H9 (cell line): Measurements from ENCODE around the gene BTG3. TPM values are rescaled to one million over a fixed set of nuclear protein-coding genes. Genes with fewer than 3 reads are reported as not detected.

Experiments used
- DNase-seq: peaks from one replicate; pipeline ENCODE4 v3.0.0-alpha.2; 2017
- H2AFZ ChIP-seq: one replicate; pipeline ENCODE4 v1.6.1; 2013; ENCODE audit warnings: mild to moderate bottlenecking, low read length, control low read depth, moderate library complexity
- H2AK5ac ChIP-seq: 2 replicates; pipeline ENCODE4 v1.6.1; 2013; ENCODE audit warnings: low read length, control low read depth, mixed read lengths; ENCODE audit not compliant: insufficient read length
- H2BK120ac ChIP-seq: one replicate; pipeline ENCODE4 v1.6.1; 2013; ENCODE audit warnings: low read depth, mild to moderate bottlenecking, low read length, control low read depth, inconsistent platforms; ENCODE audit not compliant: poor library complexity, severe bottlenecking
- H2BK12ac ChIP-seq: 2 replicates; pipeline ENCODE4 v1.6.1; 2013; ENCODE audit warnings: low read length, control low read depth, mixed read lengths, low read depth; ENCODE audit not compliant: insufficient read length
- H2BK15ac ChIP-seq: 2 replicates; pipeline ENCODE4 v1.6.1; 2013; ENCODE audit warnings: low read depth, low read length, control low read depth
- H2BK20ac ChIP-seq: one replicate; pipeline ENCODE4 v1.6.1; 2013; ENCODE audit warnings: low read depth, mild to moderate bottlenecking, low read length, control low read depth, inconsistent platforms; ENCODE audit not compliant: poor library complexity, severe bottlenecking
- H2BK5ac ChIP-seq: 2 replicates; pipeline ENCODE4 v1.6.1; 2013; ENCODE audit warnings: low read length, control low read depth, mixed read lengths; ENCODE audit not compliant: insufficient read length
- H3K14ac ChIP-seq: 2 replicates; pipeline ENCODE4 v1.6.1; 2013; ENCODE audit warnings: low read length, control low read depth; ENCODE audit not compliant: insufficient read depth
- H3K18ac ChIP-seq: 2 replicates; pipeline ENCODE4 v1.6.1; 2013; ENCODE audit warnings: low read depth, mild to moderate bottlenecking, mixed read lengths, low read length, control low read depth; ENCODE audit not compliant: insufficient read length
- H3K23ac ChIP-seq: 2 replicates; pipeline ENCODE4 v1.6.1; 2013; ENCODE audit warnings: low read length, control low read depth, mixed read lengths, low read depth; ENCODE audit not compliant: insufficient read length
- H3K23me2 ChIP-seq: 2 replicates; pipeline ENCODE4 v1.6.1; 2013; ENCODE audit warnings: low read depth, mild to moderate bottlenecking, mixed read lengths, low read length, control low read depth; ENCODE audit not compliant: insufficient read length, poor library complexity, severe bottlenecking
- H3K27ac ChIP-seq: 2 replicates; pipeline ENCODE4 v1.5.1; 2013; ENCODE audit warnings: low read length, control low read depth, mixed read lengths, low read depth; ENCODE audit not compliant: insufficient read length
- H3K27me3 ChIP-seq: 2 replicates; pipeline ENCODE4 v1.6.1; 2013; ENCODE audit warnings: low read length, control low read depth, inconsistent platforms; ENCODE audit not compliant: insufficient read depth
- H3K4ac ChIP-seq: 2 replicates; pipeline ENCODE4 v1.6.1; 2013; ENCODE audit warnings: low read depth, mild to moderate bottlenecking, control low read depth, inconsistent platforms, low read length, moderate library complexity
- H3K4me1 ChIP-seq: 2 replicates; pipeline ENCODE4 v1.6.1; 2013; ENCODE audit warnings: low read length, control low read depth, inconsistent platforms; ENCODE audit not compliant: insufficient read depth
- H3K4me2 ChIP-seq: 2 replicates; pipeline ENCODE4 v1.6.1; 2013; ENCODE audit warnings: low read length, control low read depth, mixed read lengths; ENCODE audit not compliant: insufficient read length, insufficient read depth
- H3K56ac ChIP-seq: 2 replicates; pipeline ENCODE4 v1.6.1; 2013; ENCODE audit warnings: low read depth, mild to moderate bottlenecking, mixed read lengths, low read length, control low read depth; ENCODE audit not compliant: insufficient read length
- H3K79me1 ChIP-seq: 2 replicates; pipeline ENCODE4 v1.6.1; 2013; ENCODE audit warnings: low read depth, mild to moderate bottlenecking, moderate library complexity, low read length, control low read depth, inconsistent platforms; ENCODE audit not compliant: insufficient read depth, poor library complexity, severe bottlenecking
- H3K79me2 ChIP-seq: 2 replicates; pipeline ENCODE4 v1.6.1; 2013; ENCODE audit warnings: low read length, control low read depth, inconsistent platforms; ENCODE audit not compliant: insufficient read depth
- H3K9ac ChIP-seq: 2 replicates; pipeline ENCODE4 v1.6.1; 2013; ENCODE audit warnings: low read length, control low read depth, mixed read lengths; ENCODE audit not compliant: insufficient read length; ENCODE audit errors: extremely low read depth
- H3K9me3 ChIP-seq: one replicate; pipeline ENCODE4 v1.6.1; 2013; ENCODE audit warnings: low read depth, low read length, inconsistent platforms; ENCODE audit not compliant: control insufficient read depth
- H3T11ph ChIP-seq: one replicate; pipeline ENCODE4 v1.6.1; 2013; ENCODE audit warnings: mild to moderate bottlenecking, low read length, control low read depth, inconsistent platforms
- H4K20me1 ChIP-seq: one replicate; pipeline ENCODE4 v1.6.1; 2013; ENCODE audit not compliant: control insufficient read depth, insufficient read length, insufficient read depth
- H4K5ac ChIP-seq: 2 replicates; pipeline ENCODE4 v1.6.1; 2013; ENCODE audit warnings: low read depth, mild to moderate bottlenecking, mixed read lengths, low read length, control low read depth; ENCODE audit not compliant: insufficient read length
- H4K8ac ChIP-seq: replicated peaks from 2 replicates; pipeline ENCODE4 v1.6.1; 2013; ENCODE audit warnings: low read length, control low read depth, mixed read lengths, low read depth; ENCODE audit not compliant: insufficient read length
- H4K91ac ChIP-seq: 2 replicates; pipeline ENCODE4 v1.6.1; 2013; ENCODE audit warnings: low read depth, mild to moderate bottlenecking, moderate library complexity, mixed read lengths, low read length, control low read depth; ENCODE audit not compliant: insufficient read length
- H3K27ac Mint-ChIP-seq, 3 experiments: 2 replicates in 2 of 3; 3 replicates in 1 of 3; pipeline ENCODE4 v1.8.0; 2020 to 2021; ENCODE audit warnings: mixed read lengths in 3 of 3, mild to moderate bottlenecking in 1 of 3, moderate library complexity in 1 of 3
- H3K27me3 Mint-ChIP-seq: 2 replicates; pipeline ENCODE4 v1.8.0; 2021; ENCODE audit warnings: low read depth, mild to moderate bottlenecking, moderate library complexity, mixed read lengths
- H3K36me3 Mint-ChIP-seq, 3 experiments: 2 replicates in 2 of 3; 3 replicates in 1 of 3; pipeline ENCODE4 v1.8.0; 2020 to 2021; ENCODE audit warnings: low read depth in 3 of 3, mixed read lengths in 3 of 3; ENCODE audit not compliant: insufficient read depth in 1 of 3
- H3K4me1 Mint-ChIP-seq, 2 experiments: 2 replicates each; pipeline ENCODE4 v1.8.0; 2020; ENCODE audit warnings: mixed read lengths in 2 of 2
- H3K4me3 Mint-ChIP-seq, 2 experiments: 2 replicates in 1 of 2; 3 replicates in 1 of 2; pipeline ENCODE4 v1.8.0; 2020 to 2021; ENCODE audit warnings: mild to moderate bottlenecking in 2 of 2, mixed read lengths in 2 of 2, moderate library complexity in 1 of 2
- H3K9me3 Mint-ChIP-seq, 2 experiments: 2 replicates in 1 of 2; 3 replicates in 1 of 2; pipeline ENCODE4 v1.8.0; 2020; ENCODE audit warnings: mild to moderate bottlenecking in 2 of 2, mixed read lengths in 2 of 2, moderate library complexity in 1 of 2
- CTCF ChIP-seq: fragments of 200-600 bp; sonication (generic); conservative IDR thresholded peaks from 3 replicates; pipeline ENCODE4 v1.8.0; 2021; ENCODE audit warnings: antibody characterized with exemption, mild to moderate bottlenecking
- WGBS: extraction: QIAGEN DNeasy Blood & Tissue Kit; methylation state at CpG from one replicate; pipeline ENCODE4 v1.1.7; 2013; ENCODE audit warnings: missing lambda C conversion rate, low lambda C conversion rate, mixed read lengths; ENCODE audit not compliant: insufficient read length; ENCODE audit errors: extremely low coverage; 5-methylcytosine and 5-hydroxymethylcytosine counted together
- total RNA-seq: library from RNA; stranded (reverse); gene quantifications from 2 replicates; pipeline ENCODE4 v1.2.1, GENCODE V29; 2021

The BTG3 gene
- total RNA-seq, 1 experiment from 2014 or later = 32.2 TPM

- peak overlapping the region; percentile 88 for H3K9ac ChIP-seq
- H4K91ac ChIP-seq = no peak overlapping the region
- peak overlapping the region; percentile 82 to 87 for H3K4me3 Mint-ChIP-seq
- H3K23ac ChIP-seq = no peak overlapping the region
- H2AFZ ChIP-seq = no peak overlapping the region
- peak; percentile 31 for DNase-seq
- no peak overlapping the region; the same call in 1 of the 2 replicates for H3K4ac ChIP-seq
- no peak overlapping the region for H2AK5ac ChIP-seq
- peaks cover 13% of the 10 kb centered on the region; the same call in 1 of the 2 replicates for H3K79me2 ChIP-seq
- H4K8ac ChIP-seq = no peak overlapping the region
- H2BK12ac ChIP-seq = no peak overlapping the region
- no peak overlapping the region for H3T11ph ChIP-seq
- H3K23me2 ChIP-seq = peaks cover 10% of the 10 kb centered on the region
- H3K27ac Mint-ChIP-seq = peak overlapping the region in 2 of 3 experiments; percentile 64 to 98; a peak in 3 of 7 replicates
- no peaks in the 10 kb centered on the region for H3K4me1 ChIP-seq
- H3K79me1 ChIP-seq = no peaks in the 10 kb centered on the region
- peaks cover 9 to 32% (median 29%) of the 10 kb centered on the region in 3 experiments; a peak in 6 of 7 replicates for H3K36me3 Mint-ChIP-seq
- H4K20me1 ChIP-seq = no peaks in the 10 kb centered on the region
- H3K27ac ChIP-seq = no peak overlapping the region
- H3K27me3 ChIP-seq = no peaks in the 10 kb centered on the region
- H3K4me2 ChIP-seq = peak overlapping the region; percentile 83
- H2BK120ac ChIP-seq = no peak overlapping the region
- no peak overlapping the region for H2BK15ac ChIP-seq
- TF ChIP-seq CTCF = no peak
- no peaks in the 10 kb centered on the region for H3K9me3 Mint-ChIP-seq
- H2BK20ac ChIP-seq = no peak overlapping the region
- peaks cover 16 to 25% of the 10 kb centered on the region in 2 experiments for H3K4me1 Mint-ChIP-seq
- H2BK5ac ChIP-seq = no peak overlapping the region
- no peak overlapping the region for H4K5ac ChIP-seq
- H3K9me3 ChIP-seq = no peaks in the 10 kb centered on the region
- no peak overlapping the region for H3K56ac ChIP-seq
- peak overlapping the region; percentile 98 for H3K14ac ChIP-seq
- no CpG with 5 or more reads among the region's 50 CpGs for WGBS
- H3K27me3 Mint-ChIP-seq = peaks cover 8% of the 10 kb centered on the region
- peak overlapping the region; percentile 91 for H3K18ac ChIP-seq
Measured at GRCh38 chr21:17612023-17612564, 607 bp downstream of the BTG3 start.
